HG02970 (cell line): ENCODE results near the gene MCM6.

Source experiments
- ATAC-seq: cut with Tn5 transposase; IDR thresholded peaks from one replicate; pipeline ENCODE4 v1.9.1; 2021; ENCODE audit warnings: mild to moderate bottlenecking, moderate library complexity, moderate number of reproducible peaks; ENCODE audit not compliant: unreplicated experiment, low FRiP score

Gene MCM6

DNA sequence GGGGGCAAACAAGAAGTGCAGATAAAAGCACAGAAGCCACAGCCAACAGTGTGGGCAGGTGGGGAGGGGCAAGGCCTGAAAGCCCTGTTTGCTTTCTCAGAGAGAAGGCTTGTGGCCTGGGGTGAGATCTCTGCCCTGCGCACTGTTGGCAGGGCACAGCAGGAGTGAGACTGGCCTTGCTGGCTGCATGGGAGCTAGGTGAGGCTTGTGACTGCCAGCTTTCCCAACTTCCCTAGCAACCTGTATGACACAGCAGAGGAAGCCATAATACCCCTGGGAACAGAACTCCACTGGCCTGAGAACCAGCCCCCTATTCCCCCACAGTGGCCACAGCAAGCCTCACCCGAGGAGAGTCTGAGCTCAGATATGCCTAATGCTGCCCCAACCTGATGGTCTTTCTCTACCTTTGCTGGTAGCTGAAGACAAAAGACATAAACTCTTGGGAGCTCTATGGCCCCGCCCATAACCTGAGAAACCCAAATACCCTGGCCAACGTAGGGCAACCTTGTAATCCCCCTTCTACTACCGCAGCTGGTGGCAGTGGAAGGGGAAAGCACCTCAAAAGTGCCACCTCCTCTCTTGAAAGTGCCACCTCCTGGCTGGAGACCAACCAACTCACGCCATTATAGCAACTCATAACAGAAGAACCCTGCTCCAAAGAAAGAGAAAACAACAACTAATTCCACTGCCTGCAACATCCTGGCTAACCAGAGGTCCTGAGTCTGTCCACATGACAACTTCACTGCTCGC, 83.7 kb downstream of the MCM6 start:
- no peak for ATAC-seq

DNA sequence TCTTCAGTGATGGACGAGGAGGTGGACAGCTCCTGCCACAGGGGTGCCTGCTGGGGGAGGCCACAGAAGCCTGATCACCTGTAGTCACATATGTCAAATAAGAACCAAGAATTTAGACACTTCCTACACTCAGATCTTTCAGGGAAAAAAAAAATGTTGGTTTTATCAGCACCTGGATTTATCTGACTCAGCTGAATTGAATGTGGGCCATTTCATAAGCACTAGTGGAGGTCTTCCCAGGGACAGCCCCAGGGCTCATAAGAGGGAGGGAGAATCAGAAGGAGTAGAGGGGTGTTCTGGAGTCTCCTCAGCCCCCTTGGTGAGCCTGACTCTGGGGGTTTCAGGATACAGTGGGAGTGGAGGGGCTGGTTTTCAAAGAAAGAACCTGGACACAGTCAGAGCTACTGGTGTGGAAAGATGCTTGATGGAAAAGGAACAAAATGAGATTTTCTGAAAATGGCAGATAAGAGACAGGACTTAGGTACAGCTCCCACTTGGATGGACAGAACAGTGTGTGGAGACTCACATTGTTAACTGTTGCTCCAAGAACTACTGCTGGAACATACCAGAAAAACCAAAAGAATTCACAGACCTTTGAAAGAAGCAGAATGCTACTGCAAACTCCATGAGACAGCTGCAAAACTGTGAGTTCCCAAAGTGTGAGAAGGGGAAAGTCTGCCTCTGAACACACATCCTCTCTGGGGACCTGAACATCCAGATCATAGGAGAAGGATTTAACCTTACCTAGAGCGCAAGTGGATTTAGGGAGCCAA, 84.6 kb downstream of the MCM6 start:
- no peak for ATAC-seq

DNA sequence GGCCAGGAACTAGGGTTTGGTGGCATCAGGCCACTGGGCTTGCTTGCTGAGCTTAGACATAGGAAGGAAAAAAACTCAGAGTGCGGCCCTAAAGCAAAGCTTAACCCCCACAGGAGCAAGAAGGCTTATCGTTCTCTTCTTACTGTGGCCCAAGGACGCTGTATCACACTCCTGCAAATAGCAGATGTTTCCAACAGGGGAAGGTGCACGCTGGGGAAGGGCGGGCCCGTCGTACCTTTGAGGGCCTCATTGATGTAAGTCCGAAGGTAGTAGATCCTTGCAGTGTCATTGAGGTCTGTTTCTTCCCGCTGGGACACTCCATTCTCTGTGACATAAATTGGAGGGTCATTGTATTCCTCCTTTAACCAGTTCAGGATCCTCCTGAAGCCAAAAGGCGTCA, 85.8 kb downstream of the MCM6 start:
- no peak for ATAC-seq
